AML-193 (cell line): ENCODE data around the gene ACTN4.

ENCODE experiments used
- DNase-seq, 2 experiments: peaks; one replicate each; lab custom pipeline; 2025; lab: John Stamatoyannopoulos, UW

ACTN4 gene

DNA sequence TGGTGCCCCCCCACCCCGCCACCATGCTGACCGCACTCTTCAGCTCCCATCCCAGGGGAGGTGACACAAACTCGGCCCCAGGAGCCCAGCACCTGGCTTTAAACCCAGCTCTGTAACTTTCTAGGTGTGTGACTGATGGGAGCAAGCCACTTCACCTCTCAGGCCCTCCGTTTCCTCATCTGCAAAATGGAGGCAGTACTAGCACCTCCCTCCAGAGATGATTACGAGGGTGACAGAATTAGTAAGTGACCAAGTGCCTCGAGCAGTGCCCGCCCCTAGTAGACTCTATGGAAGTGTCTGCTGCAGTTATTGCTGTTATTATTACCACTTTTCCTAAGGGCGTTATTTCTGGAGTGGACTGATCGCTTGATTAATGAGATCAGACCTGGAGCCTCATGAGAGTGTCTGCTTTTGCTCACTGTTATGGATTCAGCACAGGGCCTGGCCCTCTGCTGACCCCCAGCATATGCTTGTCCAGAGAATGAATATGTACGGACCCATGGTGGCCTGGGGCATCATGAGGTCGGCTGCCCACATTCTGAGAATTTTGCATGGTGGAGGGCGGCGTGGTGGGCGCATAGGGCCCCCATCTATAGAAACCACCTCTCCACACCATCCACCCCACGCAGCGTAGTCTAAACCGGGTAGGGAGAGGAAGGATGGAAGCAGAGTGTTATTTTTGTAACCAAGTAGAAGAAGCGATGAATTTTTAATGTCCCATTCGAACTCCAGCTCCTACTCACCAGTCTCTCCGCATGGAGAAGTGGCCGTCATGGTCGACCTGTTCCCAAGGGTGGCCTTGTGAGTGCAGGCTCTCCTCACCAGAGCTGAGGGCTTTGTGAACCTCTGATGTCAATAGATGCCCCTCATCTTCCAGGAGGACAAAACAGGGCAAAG, 48.6 kb downstream of the ACTN4 start:
- DNase-seq = no peak

DNA sequence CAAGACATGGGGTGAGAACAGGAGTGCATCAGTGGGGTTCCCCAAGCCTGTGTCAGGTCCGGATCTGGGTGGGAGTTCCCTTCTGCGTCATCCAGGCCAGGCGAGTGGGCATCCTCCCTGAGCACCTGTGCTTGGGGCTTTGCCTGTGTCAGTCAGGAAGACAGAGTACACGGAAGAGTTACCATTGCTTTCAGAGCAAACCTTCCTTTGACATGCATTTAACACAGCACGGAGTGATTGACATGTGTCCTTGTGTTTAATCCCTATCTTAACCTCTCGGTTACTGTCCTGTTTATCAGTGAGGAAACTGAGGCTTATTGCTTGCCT, 49.2 kb downstream of the ACTN4 start:
- DNase-seq = no peak

DNA sequence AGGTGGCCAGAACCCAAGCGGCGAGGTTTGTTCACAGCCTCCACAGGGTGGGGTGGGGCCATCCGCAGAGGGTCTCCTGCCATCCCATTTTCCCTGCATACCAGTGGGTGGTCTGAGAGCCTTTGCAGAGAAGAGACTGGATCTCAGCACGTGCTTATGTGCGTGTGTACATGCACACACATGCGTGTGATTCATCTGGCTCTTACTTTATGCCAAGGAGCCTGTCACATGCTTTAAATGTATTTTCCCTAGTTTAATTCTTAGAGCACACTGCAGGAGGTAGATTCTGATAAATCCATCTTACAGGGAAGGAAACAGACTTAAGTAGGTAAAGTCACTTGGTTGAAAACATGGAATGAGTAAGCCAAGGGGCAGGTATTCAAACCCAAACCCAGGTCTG, 49.7 kb downstream of the ACTN4 start:
- no peak for DNase-seq

DNA sequence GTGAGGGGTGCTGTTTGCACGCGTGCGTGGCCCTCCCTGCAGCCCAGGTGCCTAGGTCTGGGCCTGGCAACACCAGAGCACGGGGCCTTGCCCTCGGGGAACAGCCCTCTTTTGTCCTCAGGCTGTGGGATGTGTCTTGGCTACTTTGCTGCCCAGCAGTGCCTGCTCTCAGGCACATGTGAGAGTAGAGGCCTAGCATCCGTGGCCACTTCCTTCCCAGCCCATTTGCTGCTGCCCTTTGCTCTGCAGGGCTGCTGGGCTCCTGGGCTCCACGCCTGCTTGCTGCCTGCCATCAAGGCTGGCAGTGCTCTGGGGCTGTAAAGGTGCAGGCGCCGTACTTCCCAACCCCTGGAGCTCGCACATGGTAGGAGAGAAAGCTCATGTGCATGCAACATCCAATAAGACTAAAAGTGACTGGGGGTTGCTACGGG, 50.2 kb downstream of the ACTN4 start:
- no peak for DNase-seq

DNA sequence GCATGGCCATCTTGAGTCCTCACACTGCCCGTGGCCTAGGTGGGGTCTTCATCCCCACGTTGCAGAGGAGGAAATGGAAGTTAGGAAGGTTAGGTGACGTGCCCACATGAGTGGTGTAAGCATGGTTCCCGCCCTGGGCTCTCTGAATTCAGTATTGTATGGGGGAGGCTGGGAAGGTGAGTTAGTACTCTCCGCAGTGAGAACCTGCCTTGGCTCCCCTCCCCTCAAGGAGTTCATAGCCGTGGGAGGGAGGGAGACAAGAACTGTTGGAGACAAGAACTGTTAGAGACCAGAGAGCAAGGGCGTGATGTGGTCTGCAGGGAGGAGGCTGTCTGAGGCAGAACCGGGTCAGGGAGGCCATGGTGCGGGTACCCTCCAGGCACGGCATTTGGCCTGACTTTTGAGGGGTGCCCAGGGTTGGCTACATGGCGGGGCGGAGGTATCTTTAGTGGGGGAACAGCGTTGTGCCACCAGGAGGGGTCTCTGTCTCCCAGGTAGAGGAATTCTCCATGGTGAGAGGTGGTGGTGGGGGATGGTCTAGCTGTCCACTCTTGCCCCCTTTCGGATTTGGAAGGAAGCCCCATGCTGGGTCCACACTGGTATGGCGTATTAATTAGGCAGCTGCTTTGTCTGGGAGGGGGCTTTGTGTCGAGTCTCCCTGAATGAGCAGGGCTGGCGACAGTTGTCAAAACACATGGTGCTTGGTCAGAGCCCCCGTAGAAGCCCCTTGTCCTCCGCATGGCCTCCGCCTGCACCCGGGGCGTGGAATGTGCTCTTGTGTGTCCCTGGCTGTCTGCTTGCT, 51.0 kb downstream of the ACTN4 start:
- DNase-seq = no peak

DNA sequence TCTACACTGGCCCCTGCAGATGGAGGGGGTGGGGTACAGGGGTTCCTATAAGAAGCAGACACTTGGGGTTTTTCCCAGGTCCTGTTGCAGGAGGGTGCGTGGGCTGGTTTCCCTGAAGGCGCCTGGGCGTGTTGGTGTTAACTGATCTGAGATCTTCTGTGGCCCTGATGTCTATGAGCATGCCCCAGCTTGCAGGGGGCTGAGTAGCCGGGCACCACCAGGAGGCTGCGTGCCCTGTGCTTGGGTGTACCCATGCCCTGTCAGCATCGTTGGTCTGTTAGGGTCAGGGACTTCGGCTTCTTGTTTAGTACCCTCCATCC, 51.5 kb downstream of the ACTN4 start:
- DNase-seq = no peak

DNA sequence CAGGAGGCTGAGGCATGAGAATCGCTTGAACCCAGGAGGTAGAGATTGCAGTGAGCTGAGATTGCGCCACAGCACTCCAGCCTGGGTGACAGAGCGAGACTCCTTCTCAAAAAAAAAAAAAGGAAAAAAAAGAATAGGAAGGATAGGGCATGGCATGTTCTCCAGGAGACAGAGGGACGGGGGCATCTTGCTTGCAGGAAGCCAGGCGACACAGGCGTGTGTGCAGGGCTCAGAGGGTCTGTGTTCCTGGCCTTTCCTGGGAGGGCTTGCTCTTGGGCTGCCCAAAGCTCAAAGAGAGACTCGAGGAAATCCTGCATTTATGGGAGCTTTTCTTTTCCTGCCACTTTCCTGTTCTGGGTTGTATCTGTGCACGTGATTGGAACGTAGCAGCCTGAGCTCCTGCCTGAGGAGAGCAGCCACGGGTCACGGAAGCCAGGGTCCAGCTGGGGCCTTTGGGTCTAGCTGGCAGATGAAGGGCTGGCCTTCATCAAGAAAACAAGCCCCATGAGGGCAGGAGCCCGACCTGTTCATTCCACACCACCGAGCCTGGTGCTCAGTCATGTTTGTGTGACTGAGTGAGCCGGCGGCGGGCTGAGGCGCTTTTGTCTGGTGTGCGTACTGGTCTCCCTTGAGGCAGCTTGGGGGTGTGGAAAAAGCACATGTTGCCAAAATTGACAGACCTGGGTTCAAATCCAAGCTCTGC, 52.3 kb downstream of the ACTN4 start:
- DNase-seq = no peak

DNA sequence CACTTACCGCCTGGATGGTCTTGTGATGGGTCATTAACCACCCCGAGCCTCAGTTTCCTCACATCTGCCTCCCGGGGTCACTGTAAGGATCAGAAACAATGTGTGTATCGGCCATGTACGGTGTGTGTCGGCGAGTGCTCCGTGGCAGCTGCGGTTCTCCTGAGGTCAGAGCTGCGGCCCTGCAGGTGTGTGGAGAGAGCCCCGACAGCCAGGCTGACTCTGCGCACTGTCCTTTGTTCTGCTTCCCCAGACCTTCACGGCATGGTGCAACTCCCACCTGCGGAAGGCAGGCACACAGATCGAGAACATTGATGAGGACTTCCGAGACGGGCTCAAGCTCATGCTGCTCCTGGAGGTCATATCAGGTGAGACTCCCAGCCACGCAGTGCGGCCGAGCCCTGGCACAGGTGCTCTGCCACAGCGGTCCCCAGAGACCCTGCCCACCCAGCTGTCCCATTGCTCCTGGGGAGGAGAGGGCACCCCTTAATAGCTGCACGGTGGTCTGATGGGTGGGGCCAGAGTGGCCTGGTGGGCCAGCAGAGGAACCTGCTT, 53.0 kb downstream of the ACTN4 start:
- DNase-seq = no peak

DNA sequence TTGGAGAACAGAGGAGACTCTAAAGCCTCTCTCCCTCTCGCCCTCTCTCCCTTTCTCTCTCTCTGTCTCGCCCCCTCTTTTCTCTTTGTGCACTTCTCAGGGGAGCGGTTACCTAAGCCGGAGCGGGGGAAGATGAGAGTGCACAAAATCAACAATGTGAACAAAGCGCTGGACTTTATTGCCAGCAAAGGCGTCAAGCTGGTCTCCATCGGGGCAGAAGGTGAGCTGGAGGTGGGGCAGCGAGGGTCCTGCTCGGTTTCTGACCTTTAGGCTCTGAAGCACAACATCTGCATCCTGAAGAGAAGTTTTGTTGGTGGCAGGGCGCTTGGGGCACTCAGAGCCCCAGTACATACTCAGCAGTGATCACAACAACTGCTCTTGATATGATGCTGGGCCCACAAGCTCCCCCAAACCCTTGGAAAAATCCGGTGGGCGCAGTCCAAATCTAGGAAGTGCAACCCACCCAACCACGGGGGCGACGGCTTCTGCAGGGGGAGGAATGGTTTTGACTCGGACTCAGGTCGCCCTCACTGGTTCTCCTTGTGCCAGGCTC, 53.5 kb downstream of the ACTN4 start:
- no peak for DNase-seq

DNA sequence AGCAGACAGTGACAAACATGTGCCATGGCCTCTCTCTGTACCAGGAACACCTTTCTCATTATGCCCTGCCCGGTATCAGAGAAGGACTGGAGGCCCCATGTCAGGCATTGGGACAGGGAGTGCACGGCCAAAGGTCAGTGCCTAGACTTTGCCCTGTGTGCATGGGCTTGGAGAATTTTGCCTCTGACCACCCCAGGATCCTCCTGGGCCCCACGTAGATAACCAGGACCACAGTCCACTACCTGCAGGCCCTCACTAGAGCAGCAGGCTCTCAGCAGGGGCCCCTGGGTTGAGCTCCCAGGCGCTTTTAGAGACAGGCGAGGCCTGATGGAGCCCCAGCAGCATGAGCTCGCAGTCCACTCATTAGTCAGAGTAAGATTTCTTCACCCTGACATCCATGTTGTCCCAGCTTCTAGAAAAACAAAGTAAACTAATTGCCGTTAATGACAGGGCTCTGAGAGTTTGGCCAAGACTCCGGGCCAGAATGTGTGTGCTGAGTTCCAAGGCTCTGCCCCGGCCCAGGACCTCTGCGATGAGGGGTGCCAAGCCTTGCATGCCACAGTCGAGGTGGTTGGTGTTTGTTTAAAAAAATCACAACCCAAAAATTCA, 54.1 kb downstream of the ACTN4 start:
- DNase-seq = no peak

DNA sequence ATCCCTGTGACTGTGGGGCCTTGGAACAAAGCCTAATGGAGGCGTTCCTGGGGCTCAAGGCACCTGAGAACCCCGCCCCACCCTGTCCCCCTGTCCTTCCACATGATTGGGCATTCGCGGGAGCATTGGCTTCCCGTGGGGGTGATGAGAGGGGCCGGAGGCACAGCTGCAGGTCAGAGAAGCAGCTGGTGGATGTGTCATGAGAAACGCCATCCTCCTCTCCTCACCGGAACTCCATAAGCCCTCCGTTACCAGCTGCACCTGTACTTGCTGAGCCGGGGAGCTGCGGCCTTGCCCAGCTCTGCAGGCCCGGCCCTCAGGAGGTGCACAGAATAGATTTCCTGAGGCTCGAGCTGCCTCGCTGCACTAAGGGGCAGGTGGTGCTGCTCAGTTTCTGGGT, 54.8 kb downstream of the ACTN4 start:
- no peak for DNase-seq

DNA sequence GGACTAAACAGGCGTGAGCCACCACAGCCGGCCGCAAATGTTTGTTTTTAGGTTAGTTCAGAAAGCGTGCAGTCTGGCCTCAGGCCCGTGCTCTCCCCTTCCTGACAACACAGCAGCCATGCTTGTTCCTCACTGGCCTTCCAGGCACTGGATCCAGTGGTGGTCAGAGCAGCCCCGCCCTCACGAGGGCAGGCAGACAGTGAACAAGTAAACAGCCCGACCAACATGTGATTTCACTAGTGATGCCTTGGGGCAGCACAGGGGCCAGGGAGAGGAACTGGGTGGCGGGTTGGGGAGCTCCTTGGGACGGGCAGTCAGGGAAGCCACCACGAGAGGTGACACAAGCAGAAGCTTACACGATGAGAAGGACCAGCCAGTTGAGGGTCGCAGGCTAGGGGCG, 56.1 kb downstream of the ACTN4 start:
- DNase-seq = no peak

DNA sequence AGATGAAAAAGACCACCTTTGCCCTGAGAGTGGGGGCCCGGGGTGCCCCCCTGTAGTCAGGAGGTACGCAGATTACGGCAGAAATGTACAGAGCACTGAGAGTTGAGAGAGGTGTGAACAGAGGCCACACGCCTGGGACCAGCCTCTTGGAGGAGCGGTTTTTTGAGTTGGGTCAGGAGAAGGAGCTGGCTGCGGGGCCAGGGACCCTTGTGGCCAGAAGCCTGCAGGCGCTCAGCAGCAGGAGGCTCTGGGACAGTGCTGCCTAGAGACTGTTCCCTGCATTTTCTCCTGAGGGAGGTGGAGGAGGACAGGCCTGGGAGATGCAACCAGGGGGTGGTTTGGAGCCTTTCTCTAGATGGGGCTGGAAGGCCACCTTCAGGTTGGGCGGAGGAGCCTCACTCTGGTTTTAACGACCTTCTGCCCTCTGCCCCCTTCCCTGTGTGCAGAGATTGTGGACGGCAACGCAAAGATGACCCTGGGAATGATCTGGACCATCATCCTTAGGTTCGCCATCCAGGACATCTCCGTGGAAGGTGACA, 57.1 kb downstream of the ACTN4 start:
- no peak for DNase-seq

DNA sequence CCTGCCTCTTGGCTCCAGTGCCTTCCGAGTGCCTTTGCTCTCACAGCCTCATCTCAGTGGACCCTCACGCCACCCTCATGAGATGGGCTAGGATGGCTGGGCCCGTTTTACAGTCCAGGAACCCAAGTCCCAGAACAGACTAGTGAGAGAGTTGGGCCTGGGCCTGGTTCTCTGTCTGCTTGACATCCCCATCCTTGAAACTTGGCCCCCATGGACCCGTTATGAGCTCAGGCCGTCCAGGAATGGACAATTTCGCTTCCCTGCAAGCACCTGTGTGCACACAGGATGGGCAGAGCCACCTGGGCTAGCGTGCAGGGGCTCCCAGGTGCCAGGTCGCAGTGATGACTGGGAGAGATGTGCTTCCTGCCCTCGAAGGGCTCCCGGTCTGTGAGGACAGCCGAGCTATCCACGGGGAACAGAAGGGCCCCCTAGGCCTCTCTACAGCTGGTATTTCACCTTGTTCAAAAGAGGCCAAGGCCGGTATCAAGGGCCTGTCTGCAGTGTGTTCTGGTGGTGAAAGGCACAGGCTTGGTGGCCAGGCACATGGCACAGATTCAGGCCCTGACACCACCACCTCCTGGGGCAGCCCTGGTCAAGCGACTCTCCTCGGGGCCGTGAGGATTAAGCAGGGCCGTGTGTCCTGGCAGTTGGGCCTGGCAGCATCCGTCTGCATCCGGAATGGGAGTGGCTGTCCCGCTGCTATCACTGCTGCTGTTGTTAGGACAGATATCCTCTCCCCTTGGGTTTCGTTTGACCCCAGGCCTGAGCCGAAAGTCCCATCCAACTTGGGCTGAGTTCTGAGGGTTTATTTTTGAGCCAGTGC, 58.0 kb downstream of the ACTN4 start:
- DNase-seq = no peak

DNA sequence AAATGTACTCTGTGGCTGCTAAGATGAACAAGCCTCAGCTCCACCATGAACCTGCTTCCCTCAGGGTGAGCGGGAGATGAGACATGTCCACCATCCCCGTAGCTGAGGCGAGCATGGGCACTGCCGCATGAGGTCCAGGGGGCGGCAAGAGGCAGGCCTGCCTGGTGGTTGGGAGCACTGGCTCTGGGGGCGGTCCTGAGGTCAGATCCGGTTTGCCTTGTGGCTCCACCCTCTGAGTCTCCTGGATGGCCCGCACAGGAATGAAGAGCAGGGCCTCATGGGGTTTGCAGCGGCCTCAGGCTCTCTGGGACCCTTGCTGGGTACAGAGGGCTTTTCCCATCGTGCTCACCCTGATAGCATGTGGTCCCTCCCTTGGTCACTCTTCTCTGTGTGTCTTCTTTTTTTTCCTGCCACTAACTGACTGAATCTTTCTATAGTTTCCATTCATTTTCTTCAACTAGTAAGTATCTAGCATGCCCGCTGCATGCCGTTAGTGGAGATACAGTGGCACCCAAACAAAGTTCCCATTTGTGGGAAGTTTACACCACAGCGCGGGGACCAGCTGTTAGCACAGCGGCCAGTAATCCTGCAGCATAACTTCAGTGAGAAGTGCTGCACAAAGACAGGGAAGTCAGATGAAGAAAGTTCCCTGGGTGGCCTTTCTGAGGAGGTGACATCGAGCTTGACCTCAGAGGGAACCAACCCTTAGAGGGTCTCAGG, 59.5 kb downstream of the ACTN4 start:
- DNase-seq = no peak

DNA sequence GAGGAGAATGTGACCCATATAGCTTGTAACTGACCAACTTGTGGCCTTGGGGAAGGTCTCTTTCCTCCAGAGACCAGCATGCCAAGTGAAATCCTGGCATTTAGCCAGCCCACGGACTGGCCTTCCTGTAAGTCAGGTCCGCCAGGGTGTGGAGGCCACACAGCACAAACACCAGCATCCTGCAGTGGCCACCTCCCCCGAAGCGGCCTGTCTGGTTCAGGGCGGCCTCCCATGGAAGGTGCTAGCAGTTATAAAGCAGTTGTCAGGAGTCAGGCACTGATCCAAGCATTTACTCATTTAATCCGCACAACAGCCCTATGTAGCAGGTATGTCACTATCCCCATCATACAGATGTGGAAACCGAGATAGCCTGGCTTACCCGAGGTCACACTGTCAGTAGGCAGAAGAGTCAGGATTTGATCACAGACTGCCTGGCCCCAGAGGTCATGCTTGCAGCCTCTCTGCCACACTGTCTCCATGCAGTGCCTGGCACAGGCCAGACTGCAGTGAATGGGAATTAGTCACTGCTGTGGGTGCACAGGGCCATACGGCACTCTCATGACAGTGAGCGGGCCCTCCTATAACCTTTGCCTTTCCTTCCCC, 60.2 kb downstream of the ACTN4 start:
- DNase-seq = no peak

DNA sequence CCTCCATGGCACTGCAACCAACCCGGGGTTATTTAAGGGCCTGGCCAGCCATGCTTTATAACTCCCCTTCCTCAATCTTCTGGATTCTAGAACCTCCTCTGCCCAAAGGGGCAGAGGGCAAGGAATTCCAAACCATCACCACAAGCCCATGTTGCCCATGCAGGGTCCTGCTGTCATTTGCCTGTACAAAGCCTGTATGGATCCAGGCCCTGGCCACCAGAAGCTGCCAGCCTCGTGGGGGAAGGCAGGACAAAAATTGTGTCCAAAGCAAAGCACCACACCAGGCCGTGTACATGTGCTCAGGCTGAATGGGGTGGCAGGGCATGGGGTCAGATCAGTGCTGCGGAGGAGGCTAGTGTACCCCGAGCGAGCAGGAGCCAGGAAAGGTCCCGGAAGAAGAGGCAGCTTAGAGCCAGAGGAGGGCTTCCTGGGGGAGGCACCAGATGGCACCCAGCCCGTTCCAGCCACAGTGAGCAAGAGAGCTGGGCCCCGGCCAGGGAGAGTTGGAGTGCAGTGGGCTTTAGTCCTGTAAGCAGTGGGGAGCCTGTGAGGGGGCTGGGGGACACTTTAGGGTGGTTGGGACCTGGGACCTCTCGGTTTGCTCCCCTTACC, 61.1 kb downstream of the ACTN4 start:
- DNase-seq = no peak

DNA sequence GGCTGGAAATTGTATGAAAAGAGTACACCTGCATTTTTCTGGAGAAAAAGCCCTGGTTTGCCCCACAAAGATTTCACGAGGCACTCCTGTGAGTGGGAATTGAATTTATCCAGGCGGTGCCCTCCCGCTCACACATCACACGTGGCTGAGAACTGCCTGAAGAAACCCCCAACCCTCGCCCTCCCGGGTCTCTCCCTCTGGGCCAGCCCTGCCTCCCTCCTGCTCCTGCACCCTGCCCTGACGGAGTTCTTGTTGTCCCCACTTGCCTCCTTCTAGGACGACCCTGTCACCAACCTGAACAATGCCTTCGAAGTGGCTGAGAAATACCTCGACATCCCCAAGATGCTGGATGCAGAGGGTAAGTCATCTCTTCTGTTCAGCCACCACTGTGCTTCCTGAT, 61.7 kb downstream of the ACTN4 start:
- DNase-seq = no peak
